Measurements from ENCODE around the gene NR2F1-AS1.

- TF ChIP-seq EP300 (IDR thresholded peaks at IDR 0.05): no peak
- no peak for TF ChIP-seq CTCF (IDR thresholded peaks at IDR 0.05)
- no peak for TF ChIP-seq POLR2A (IDR thresholded peaks at IDR 0.05; ENCODE audit: low read length)
- no peak for TF ChIP-seq NPAS2 (CRISPR knock-in tag; IDR thresholded peaks at IDR 0.05; ENCODE audit: borderline replicate concordance)
- TF ChIP-seq, protein P1, sequence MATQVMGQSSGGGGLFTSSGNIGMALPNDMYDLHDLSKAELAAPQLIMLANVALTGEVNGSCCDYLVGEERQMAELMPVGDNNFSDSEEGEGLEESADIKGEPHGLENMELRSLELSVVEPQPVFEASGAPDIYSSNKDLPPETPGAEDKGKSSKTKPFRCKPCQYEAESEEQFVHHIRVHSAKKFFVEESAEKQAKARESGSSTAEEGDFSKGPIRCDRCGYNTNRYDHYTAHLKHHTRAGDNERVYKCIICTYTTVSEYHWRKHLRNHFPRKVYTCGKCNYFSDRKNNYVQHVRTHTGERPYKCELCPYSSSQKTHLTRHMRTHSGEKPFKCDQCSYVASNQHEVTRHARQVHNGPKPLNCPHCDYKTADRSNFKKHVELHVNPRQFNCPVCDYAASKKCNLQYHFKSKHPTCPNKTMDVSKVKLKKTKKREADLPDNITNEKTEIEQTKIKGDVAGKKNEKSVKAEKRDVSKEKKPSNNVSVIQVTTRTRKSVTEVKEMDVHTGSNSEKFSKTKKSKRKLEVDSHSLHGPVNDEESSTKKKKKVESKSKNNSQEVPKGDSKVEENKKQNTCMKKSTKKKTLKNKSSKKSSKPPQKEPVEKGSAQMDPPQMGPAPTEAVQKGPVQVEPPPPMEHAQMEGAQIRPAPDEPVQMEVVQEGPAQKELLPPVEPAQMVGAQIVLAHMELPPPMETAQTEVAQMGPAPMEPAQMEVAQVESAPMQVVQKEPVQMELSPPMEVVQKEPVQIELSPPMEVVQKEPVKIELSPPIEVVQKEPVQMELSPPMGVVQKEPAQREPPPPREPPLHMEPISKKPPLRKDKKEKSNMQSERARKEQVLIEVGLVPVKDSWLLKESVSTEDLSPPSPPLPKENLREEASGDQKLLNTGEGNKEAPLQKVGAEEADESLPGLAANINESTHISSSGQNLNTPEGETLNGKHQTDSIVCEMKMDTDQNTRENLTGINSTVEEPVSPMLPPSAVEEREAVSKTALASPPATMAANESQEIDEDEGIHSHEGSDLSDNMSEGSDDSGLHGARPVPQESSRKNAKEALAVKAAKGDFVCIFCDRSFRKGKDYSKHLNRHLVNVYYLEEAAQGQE (IDR thresholded peaks at IDR 0.05): no peak
- no peak for TF ChIP-seq HOXA7 (CRISPR knock-in tag; IDR thresholded peaks at IDR 0.05)
- no peak for TF ChIP-seq POLR2AphosphoS2 (conservative IDR thresholded peaks at IDR 0.05; ENCODE audit: low read length)
- no peak for TF ChIP-seq RAD21 (conservative IDR thresholded peaks at IDR 0.05 in 1 of 2, IDR thresholded peaks at IDR 0.05 in 1 of 2)
- no peak for TF ChIP-seq HEYL (CRISPR knock-in tag; IDR thresholded peaks at IDR 0.05)
- TF ChIP-seq USF2 (IDR thresholded peaks at IDR 0.05): no peak
- TF ChIP-seq E2F6 (IDR thresholded peaks at IDR 0.05; ENCODE audit: borderline replicate concordance, low read depth): no peak
These were observed 23.9 kb upstream of the NR2F1-AS1 start for GRCh38 chr5:93604644-93605515.

All from A549 (cell line).